PC-3 (cell line): ENCODE measurements around the gene VILL. TPM values are rescaled to one million over a fixed set of nuclear protein-coding genes. Genes with fewer than 3 reads are reported as not detected.

Experiments used
- ATAC-seq: fragments of 200-7000 bp; cut with Tn5 transposase; 2 replicates; pipeline ENCODE4 v1.9.1; 2020; ENCODE audit warnings: mild to moderate bottlenecking, moderate library complexity
- BruUV-seq: library from RNA; stranded (reverse); fragments of 400-500 nt; replicated peaks from 2 replicates; lab custom pipeline; 2021; lab: Mats Ljungman, UMichigan
- CTCF ChIA-PET: fragments of 300-600 bp; sonication (Branson Sonifier 250); formaldehyde crosslinking; loops from one replicate; lab custom pipeline; 2022; ENCODE audit warnings: antibody characterized with exemption; lab: Charles Lee
- POLR2A ChIA-PET: fragments of 300-600 bp; sonication (Branson Sonifier 250); formaldehyde crosslinking; loops from one replicate; lab custom pipeline; 2022; ENCODE audit warnings: antibody characterized with exemption; ENCODE audit not compliant: unreplicated experiment; lab: Charles Lee
- DNase-seq: peaks from one replicate; pipeline ENCODE4 v3.0.0-alpha.2; 2015
- H2AFZ ChIP-seq: fragments of 300-600 bp; sonication (generic); 2 replicates; pipeline ENCODE4 v1.6.0; 2016; ENCODE audit warnings: antibody characterized with exemption, low read length
- H3F3A ChIP-seq: fragments of 300-600 bp; sonication (generic); one replicate; pipeline ENCODE4 v1.6.0; 2017; ENCODE audit warnings: antibody characterized with exemption, low read length, control low read depth, mild to moderate bottlenecking; ENCODE audit not compliant: unreplicated experiment
- H3K27ac ChIP-seq: fragments of 300-600 bp; sonication (generic); 2 replicates; pipeline ENCODE4 v1.5.1; 2016; ENCODE audit warnings: mild to moderate bottlenecking, low read length
- H3K27me3 ChIP-seq: fragments of 300-600 bp; sonication (generic); 2 replicates; pipeline ENCODE4 v1.6.1; 2016; ENCODE audit warnings: low read length, mixed read lengths
- H3K36me3 ChIP-seq: fragments of 300-600 bp; sonication (generic); 2 replicates; pipeline ENCODE4 v1.6.1; 2016; ENCODE audit warnings: low read depth, mixed run types, low read length, mixed read lengths
- H3K4me1 ChIP-seq: fragments of 300-600 bp; sonication (generic); 2 replicates; pipeline ENCODE4 v1.5.1; 2016; ENCODE audit warnings: low read length; ENCODE audit not compliant: insufficient read depth
- H3K4me2 ChIP-seq: fragments of 300-600 bp; sonication (generic); 2 replicates; pipeline ENCODE4 v1.6.0; 2016; ENCODE audit warnings: low read length
- H3K4me3 ChIP-seq: fragments of 300-600 bp; sonication (generic); 2 replicates; pipeline ENCODE4 v1.5.1; 2016; ENCODE audit warnings: mild to moderate bottlenecking, low read length, mixed read lengths
- H3K79me2 ChIP-seq: fragments of 300-600 bp; sonication (generic); 2 replicates; pipeline ENCODE4 v1.6.1; 2017; ENCODE audit warnings: low read length, mixed read lengths
- H3K9ac ChIP-seq: fragments of 300-600 bp; sonication (generic); 2 replicates; pipeline ENCODE4 v1.6.0; 2016; ENCODE audit warnings: mild to moderate bottlenecking, low read length
- H3K9me2 ChIP-seq: fragments of 300-600 bp; sonication (generic); replicated peaks from 2 replicates; pipeline ENCODE4 v1.6.1; 2016; ENCODE audit warnings: mixed run types, low read length, mixed read lengths
- H3K9me3 ChIP-seq: fragments of 300-600 bp; sonication (generic); 2 replicates; pipeline ENCODE4 v1.6.1; 2016; ENCODE audit warnings: low read length, mixed read lengths
- H4K20me1 ChIP-seq: fragments of 300-600 bp; sonication (generic); 2 replicates; pipeline ENCODE4 v1.6.1; 2016; ENCODE audit warnings: low read length, mixed read lengths
- EZH2 ChIP-seq: fragments of 300-600 bp; sonication (generic); IDR thresholded peaks from one replicate; pipeline ENCODE4 v1.6.1; 2017; ENCODE audit warnings: antibody characterized with exemption, mild to moderate bottlenecking, low read length; ENCODE audit not compliant: unreplicated experiment
- EZH2phosphoT487 ChIP-seq: fragments of 300-600 bp; sonication (generic); IDR thresholded peaks from 2 replicates; pipeline ENCODE4 v1.6.1; 2018; ENCODE audit warnings: mild to moderate bottlenecking, antibody characterized with exemption, low read length, borderline replicate concordance
- intact Hi-C: fragments of 100-400 bp; cut with micrococcal nuclease; formaldehyde crosslinking; loops from 2 replicates; pipeline ENCODE4 v1.9.0; 2023
- total RNA-seq: library from RNA; depleted of rRNA; stranded (reverse); fragments of >200 nt; gene quantifications from 2 replicates; pipeline ENCODE4 v1.2.3, GENCODE V29; 2014
- TF ChIP-seq, protein P1 (sequence below): fragments of 300-600 bp; sonication (generic); conservative IDR thresholded peaks from 2 replicates; pipeline ENCODE4 v1.5.1; 2017; ENCODE audit warnings: antibody characterized with exemption, low read depth, mild to moderate bottlenecking, low read length

VILL gene
- total RNA-seq, 1 experiment from 2014 or later = 0.44 TPM

GRCh38 chr3:37953707-37954394 is 36.7 kb upstream of the VILL start:
- H3K9me2 ChIP-seq = no peaks in the 10 kb centered on the region
- DNase-seq (no peak), ATAC-seq (no peak)
- H3K9ac ChIP-seq = no peak overlapping the region
- no peaks in the 10 kb centered on the region for H3K9me3 ChIP-seq
- no peak overlapping the region for H3K27ac ChIP-seq
- H2AFZ ChIP-seq = no peak overlapping the region
- H3K4me3 ChIP-seq = no peak overlapping the region
- no peaks in the 10 kb centered on the region for H3K36me3 ChIP-seq
- no TSS peak for BruUV-seq
- intact Hi-C loops = no loop called here
- TF ChIP-seq, protein P1, sequence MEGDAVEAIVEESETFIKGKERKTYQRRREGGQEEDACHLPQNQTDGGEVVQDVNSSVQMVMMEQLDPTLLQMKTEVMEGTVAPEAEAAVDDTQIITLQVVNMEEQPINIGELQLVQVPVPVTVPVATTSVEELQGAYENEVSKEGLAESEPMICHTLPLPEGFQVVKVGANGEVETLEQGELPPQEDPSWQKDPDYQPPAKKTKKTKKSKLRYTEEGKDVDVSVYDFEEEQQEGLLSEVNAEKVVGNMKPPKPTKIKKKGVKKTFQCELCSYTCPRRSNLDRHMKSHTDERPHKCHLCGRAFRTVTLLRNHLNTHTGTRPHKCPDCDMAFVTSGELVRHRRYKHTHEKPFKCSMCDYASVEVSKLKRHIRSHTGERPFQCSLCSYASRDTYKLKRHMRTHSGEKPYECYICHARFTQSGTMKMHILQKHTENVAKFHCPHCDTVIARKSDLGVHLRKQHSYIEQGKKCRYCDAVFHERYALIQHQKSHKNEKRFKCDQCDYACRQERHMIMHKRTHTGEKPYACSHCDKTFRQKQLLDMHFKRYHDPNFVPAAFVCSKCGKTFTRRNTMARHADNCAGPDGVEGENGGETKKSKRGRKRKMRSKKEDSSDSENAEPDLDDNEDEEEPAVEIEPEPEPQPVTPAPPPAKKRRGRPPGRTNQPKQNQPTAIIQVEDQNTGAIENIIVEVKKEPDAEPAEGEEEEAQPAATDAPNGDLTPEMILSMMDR = no peak
- TF ChIP-seq EZH2phosphoT487 (no peak), EZH2 (no peak)
- H4K20me1 ChIP-seq = no peaks in the 10 kb centered on the region
- H3K27me3 ChIP-seq = no peaks in the 10 kb centered on the region
- CTCF ChIA-PET = no interaction called here
- H3K4me2 ChIP-seq = no peak overlapping the region
- no peaks in the 10 kb centered on the region for H3F3A ChIP-seq
- POLR2A ChIA-PET = no interaction called here
- no peaks in the 10 kb centered on the region for H3K79me2 ChIP-seq
- H3K4me1 ChIP-seq = no peaks in the 10 kb centered on the region

DNA sequence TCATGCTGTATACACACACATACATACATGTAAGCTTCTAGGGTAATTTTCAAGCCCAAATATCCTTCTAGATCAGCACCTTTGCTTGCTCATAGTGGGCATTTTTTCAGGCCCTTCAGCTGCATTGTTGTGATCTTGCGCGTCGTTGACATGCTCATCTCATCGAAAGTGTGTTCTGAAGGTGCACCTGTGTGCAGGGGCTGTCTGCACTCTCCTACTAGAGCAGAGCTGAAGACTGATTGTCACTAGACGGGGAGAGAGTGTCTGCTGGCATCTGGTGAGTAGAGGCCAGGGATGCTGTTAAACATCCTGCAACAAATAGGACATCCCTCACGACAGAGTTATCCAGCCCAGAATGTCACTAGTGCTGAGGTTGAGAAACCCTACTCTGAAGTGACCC is 35.7 kb upstream of the VILL start:
- POLR2A ChIA-PET = no interaction called here
- Histone ChIP-seq H3K79me2 (no peaks in the 10 kb centered on the region), H2AFZ (no peak overlapping the region), H3K9me3 (no peaks in the 10 kb centered on the region), H3K4me2 (no peak overlapping the region), H4K20me1 (no peaks in the 10 kb centered on the region), H3K4me3 (no peak overlapping the region), H3K4me1 (no peaks in the 10 kb centered on the region), H3K36me3 (no peaks in the 10 kb centered on the region), H3K9ac (no peak overlapping the region), H3F3A (no peaks in the 10 kb centered on the region), H3K9me2 (no peaks in the 10 kb centered on the region), H3K27ac (no peak overlapping the region), H3K27me3 (no peaks in the 10 kb centered on the region)
- no TSS peak for BruUV-seq
- TF ChIP-seq, protein P1 = no peak
- no peak for TF ChIP-seq EZH2
- CTCF ChIA-PET = interaction anchor here (0.6 kb wide), 1 partner anchor 692 kb away, joined by 3 read pairs; no protein-coding TSS in a partner anchor
- DNase-seq (no peak), ATAC-seq (no peak)
- intact Hi-C loops = no loop called here
